ENCODE results near the gene LRG1. TPM values are rescaled to one million over a fixed set of nuclear protein-coding genes. Genes with fewer than 3 reads are reported as not detected.
"Not testable (repeated sequence)": the region's sequence is repeated elsewhere in the genome, so short reads cannot be mapped to it uniquely, and the experiment has no call there.

LRG1 gene
- total RNA-seq, 1 experiment from 2014 or later: 0.51 TPM

GRCh38 chr19:4543842-4544647 lies 4.2 kb upstream of the LRG1 start:
- H3K36me3 ChIP-seq (ENCODE audit: low read depth, low read length): no peaks in the 10 kb centered on the region
- no peaks in the 10 kb centered on the region for H3K4me1 ChIP-seq (ENCODE audit: insufficient read depth, low read length)
- H4K20me1 ChIP-seq (ENCODE audit: low read length): no peaks in the 10 kb centered on the region
- H3K9ac ChIP-seq (ENCODE audit: low read length): no peak overlapping the region
- ATAC-seq (no peak), DNase-seq (no peak)
- H3K79me2 ChIP-seq (ENCODE audit: low read length): no peaks in the 10 kb centered on the region
- BruUV-seq (replicated peaks): no TSS peak
- no peak overlapping the region for H3K27ac ChIP-seq (ENCODE audit: low read length)
- H3K4me2 ChIP-seq (ENCODE audit: low read length): no peak overlapping the region
- H3K4me3 ChIP-seq (ENCODE audit: low read length): no peak overlapping the region
- POLR2A ChIA-PET (ENCODE audit: unreplicated experiment): no interaction called here
- no peaks in the 10 kb centered on the region for H3K9me2 ChIP-seq (replicated peaks; ENCODE audit: low read length)
- TF ChIP-seq EZH2phosphoT487 (IDR thresholded peaks at IDR 0.05; ENCODE audit: borderline replicate concordance, low read length) (no peak), EZH2 (IDR thresholded peaks at IDR 0.05; ENCODE audit: low read length, unreplicated experiment) (no peak), CTCF (conservative IDR thresholded peaks at IDR 0.05; ENCODE audit: low read depth, low read length) (no peak)
- intact Hi-C loops (cut with micrococcal nuclease): no loop called here
- CTCF ChIA-PET: no interaction called here
- peaks cover 10% of the 10 kb centered on the region; the same call in 1 of the 2 replicates for H3K27me3 ChIP-seq (ENCODE audit: low read length)
- H3K9me3 ChIP-seq (ENCODE audit: low read length): no peaks in the 10 kb centered on the region
- H2AFZ ChIP-seq (ENCODE audit: low read length): no peak overlapping the region
- H3F3A ChIP-seq (ENCODE audit: low read length, unreplicated experiment): no peaks in the 10 kb centered on the region

GRCh38 chr19:4542896-4543841 lies 3.3 kb upstream of the LRG1 start:
- Histone ChIP-seq H3K4me3 (ENCODE audit: low read length) (no peak overlapping the region), H3K27me3 (ENCODE audit: low read length) (peaks cover 6% of the 10 kb centered on the region; the same call in 1 of the 2 replicates), H3K9me2 (replicated peaks; ENCODE audit: low read length) (no peaks in the 10 kb centered on the region), H3F3A (ENCODE audit: low read length, unreplicated experiment) (no peaks in the 10 kb centered on the region), H3K4me1 (ENCODE audit: insufficient read depth, low read length) (no peaks in the 10 kb centered on the region), H2AFZ (ENCODE audit: low read length) (no peak overlapping the region), H3K36me3 (ENCODE audit: low read depth, low read length) (no peaks in the 10 kb centered on the region), H3K9me3 (ENCODE audit: low read length) (no peaks in the 10 kb centered on the region), H3K79me2 (ENCODE audit: low read length) (no peaks in the 10 kb centered on the region), H3K27ac (ENCODE audit: low read length) (no peak overlapping the region), H3K9ac (ENCODE audit: low read length) (no peak overlapping the region), H3K4me2 (ENCODE audit: low read length) (no peak overlapping the region), H4K20me1 (ENCODE audit: low read length) (no peaks in the 10 kb centered on the region)
- no peak for TF ChIP-seq EZH2phosphoT487 (IDR thresholded peaks at IDR 0.05; ENCODE audit: borderline replicate concordance, low read length)
- no peak for TF ChIP-seq EZH2 (IDR thresholded peaks at IDR 0.05; ENCODE audit: low read length, unreplicated experiment)
- TF ChIP-seq CTCF (conservative IDR thresholded peaks at IDR 0.05; ENCODE audit: low read depth, low read length): no peak
- ChIA-PET CTCF (no interaction called here), POLR2A (ENCODE audit: unreplicated experiment) (no interaction called here)
- ATAC-seq: no peak
- intact Hi-C loops (cut with micrococcal nuclease): no loop called here
- no peak for DNase-seq
- no TSS peak for BruUV-seq (replicated peaks)

GRCh38 chr19:4541806-4542145 lies 1.9 kb upstream of the LRG1 start:
- CTCF ChIA-PET; BruUV-seq (replicated peaks): not testable (repeated sequence)

More at GRCh38 chr19:4541806-4542145, 1.9 kb upstream of the LRG1 start:
- POLR2A ChIA-PET (ENCODE audit: unreplicated experiment); H3K79me2 ChIP-seq (ENCODE audit: low read length); H3K9ac ChIP-seq (ENCODE audit: low read length); H3K36me3 ChIP-seq (ENCODE audit: low read depth, low read length); H3K4me2 ChIP-seq (ENCODE audit: low read length); H3K4me1 ChIP-seq (ENCODE audit: insufficient read depth, low read length); intact Hi-C loops (cut with micrococcal nuclease); H3K9me3 ChIP-seq (ENCODE audit: low read length); H2AFZ ChIP-seq (ENCODE audit: low read length); H3K27me3 ChIP-seq (ENCODE audit: low read length); H4K20me1 ChIP-seq (ENCODE audit: low read length); H3F3A ChIP-seq (ENCODE audit: low read length, unreplicated experiment); H3K4me3 ChIP-seq (ENCODE audit: low read length); H3K9me2 ChIP-seq (replicated peaks; ENCODE audit: low read length); H3K27ac ChIP-seq (ENCODE audit: low read length); ATAC-seq; DNase-seq: not testable (repeated sequence)
